Sigmoid colon (tissue), 7 donors: ENCODE measurements around the gene KIRREL3. TPM values are rescaled to one million over a fixed set of nuclear protein-coding genes. Genes with fewer than 3 reads are reported as not detected.

Experiments used
- DNase-seq: peaks from one replicate; pipeline ENCODE4 v3.0.0-alpha.2; 2019
- H3K27ac ChIP-seq, 4 donors: fragments of 200-600 bp; sonication (generic); one replicate each; pipeline ENCODE4 v1.5.1; 2016 to 2019; ENCODE audit warnings: mild to moderate bottlenecking in 1 of 4
- H3K27me3 ChIP-seq, 3 donors: fragments of 200-600 bp; sonication (generic); one replicate each; pipeline ENCODE4 v1.5.1; 2019; ENCODE audit warnings: mild to moderate bottlenecking in 1 of 3
- H3K36me3 ChIP-seq, 4 donors: fragments of 200-600 bp; sonication (generic); one replicate each; pipeline ENCODE4 v1.5.1; 2016 to 2019
- H3K4me1 ChIP-seq, 4 donors: fragments of 200-600 bp; sonication (generic); one replicate each; pipeline ENCODE4 v1.5.1; 2017 to 2019
- H3K4me3 ChIP-seq, 4 donors: fragments of 200-600 bp; sonication (generic); one replicate each; pipeline ENCODE4 v1.5.1; 2017 to 2019; ENCODE audit warnings: mild to moderate bottlenecking in 2 of 4, moderate library complexity in 1 of 4
- H3K9me3 ChIP-seq, 4 donors: fragments of 200-600 bp in 3 of 4; sonication (generic) in 3 of 4; one replicate each; pipeline versions ENCODE4 v1.5.1 to v1.6.1; 2013 to 2019
- CTCF ChIP-seq, 4 experiments: fragments of 450-650 bp in 3 of 4; fragments of 200-600 bp in 1 of 4; IDR thresholded peaks; one replicate each; pipeline ENCODE4 v1.5.1; 2016 to 2019; ENCODE audit warnings: antibody characterized with exemption in 4 of 4, mild to moderate bottlenecking in 3 of 4, moderate library complexity in 2 of 4
- EP300 ChIP-seq, 4 donors: sonication (generic); formaldehyde crosslinking; IDR thresholded peaks; one replicate each; pipeline ENCODE4 v1.6.1; 2017; ENCODE audit warnings: antibody characterized with exemption in 4 of 4
- POLR2A ChIP-seq, 2 donors: fragments of 450-650 bp; IDR thresholded peaks; one replicate each; pipeline ENCODE4 v1.6.1; 2016; ENCODE audit warnings: antibody characterized with exemption in 2 of 2, mild to moderate bottlenecking in 2 of 2, moderate library complexity in 2 of 2
- POLR2AphosphoS5 ChIP-seq, 4 donors: sonication (generic); formaldehyde crosslinking; IDR thresholded peaks; one replicate each; pipeline ENCODE4 v1.6.1; 2017; ENCODE audit warnings: antibody characterized with exemption in 4 of 4
- WGBS, 2 donors: extraction: QIAGEN DNeasy Blood & Tissue Kit; methylation state at CpG; one replicate each; pipeline ENCODE4 v1.1.7; 2013; 5-methylcytosine and 5-hydroxymethylcytosine counted together
- intact Hi-C: fragments of 100-400 bp; cut with DNase I; formaldehyde crosslinking; loops from one replicate; pipeline ENCODE4 v1.15.1; 2023
- polyA plus RNA-seq, 3 donors: library from polyadenylated mRNA; stranded (reverse); fragments of 200-250 nt; gene quantifications; one replicate each; pipeline ENCODE4 v1.2.3, GENCODE V29; 2013
- total RNA-seq, 4 donors: library from RNA; depleted of rRNA; stranded (reverse); fragments of >200 nt; gene quantifications; one replicate each; pipeline ENCODE4 v1.1.0, GENCODE V29; 2016
- donor health status: healthy with polysubstance abuse.
- donor health status: Bipolar disorder and iron deficiency.
- donor health status: healthy.

Gene KIRREL3
- total and polyA plus RNA-seq, 7 donors, result under 0.01 to 3.3 (median 1.0) TPM

- 66 to 74% methylated on average over 4 of the region's 4 CpGs for WGBS, 2 donors
- Histone ChIP-seq H3K4me1 (no peaks in the 10 kb centered on the region), H3K4me3 (no peak overlapping the region), H3K36me3 (no peaks in the 10 kb centered on the region), H3K9me3 (no peaks in the 10 kb centered on the region), H3K27me3 (peaks cover 0 to 11% (median 0%) of the 10 kb centered on the region in 3 donors), H3K27ac (no peak overlapping the region)
- DNase-seq, result peak; percentile 35
- intact Hi-C loops, result no loop called here
- TF ChIP-seq EP300 (IDR thresholded peaks at IDR 0.05) (no peak), POLR2A (IDR thresholded peaks at IDR 0.05) (no peak), CTCF (IDR thresholded peaks at IDR 0.05) (no peak), POLR2AphosphoS5 (IDR thresholded peaks at IDR 0.05) (no peak)
These were observed 476.9 kb downstream of the KIRREL3 start for GRCh38 chr11:126523441-126524205.

GRCh38 chr11:126522606-126523005, 478.0 kb downstream of the KIRREL3 start:
- Histone ChIP-seq H3K27me3 (peaks cover 0 to 11% (median 0%) of the 10 kb centered on the region in 3 donors), H3K27ac (no peak overlapping the region), H3K36me3 (no peaks in the 10 kb centered on the region), H3K9me3 (no peaks in the 10 kb centered on the region), H3K4me1 (no peaks in the 10 kb centered on the region), H3K4me3 (no peak overlapping the region)
- no peak for TF ChIP-seq POLR2AphosphoS5 (IDR thresholded peaks at IDR 0.05)
- no peak for TF ChIP-seq CTCF (IDR thresholded peaks at IDR 0.05)
- no peak for TF ChIP-seq POLR2A (IDR thresholded peaks at IDR 0.05)
- TF ChIP-seq EP300 (IDR thresholded peaks at IDR 0.05), result no peak
- WGBS, 2 donors, result 71 to 78% methylated on average over 7 of the region's 7 CpGs
- intact Hi-C loops, result no loop called here
- DNase-seq, result peak; percentile 34

- Histone ChIP-seq H3K27ac (no peak overlapping the region), H3K27me3 (peaks cover 0 to 11% (median 0%) of the 10 kb centered on the region in 3 donors), H3K9me3 (no peaks in the 10 kb centered on the region), H3K4me1 (no peaks in the 10 kb centered on the region), H3K4me3 (no peak overlapping the region), H3K36me3 (no peaks in the 10 kb centered on the region)
- intact Hi-C loops, result no loop called here
- 89 to 90% methylated on average over 4 of the region's 4 CpGs for WGBS, 2 donors
- peak; percentile 12 for DNase-seq
- TF ChIP-seq EP300 (IDR thresholded peaks at IDR 0.05), result no peak
- TF ChIP-seq POLR2A (IDR thresholded peaks at IDR 0.05), result no peak
These were observed 478.4 kb downstream of the KIRREL3 start for GRCh38 chr11:126522152-126522551.

GRCh38 chr11:126521196-126521595, 479.4 kb downstream of the KIRREL3 start:
- no peak overlapping the region for H3K4me3 ChIP-seq
- intact Hi-C loops, result no loop called here
- H3K36me3 ChIP-seq, result no peaks in the 10 kb centered on the region
- TF ChIP-seq CTCF (IDR thresholded peaks at IDR 0.05) (no peak), POLR2A (IDR thresholded peaks at IDR 0.05) (no peak), POLR2AphosphoS5 (IDR thresholded peaks at IDR 0.05) (no peak), EP300 (IDR thresholded peaks at IDR 0.05) (no peak)
- H3K9me3 ChIP-seq, result no peaks in the 10 kb centered on the region
- peaks cover 0 to 6% (median 0%) of the 10 kb centered on the region in 3 donors for H3K27me3 ChIP-seq
- 95 to 96% methylated on average over 11 of the region's 11 CpGs for WGBS, 2 donors
- DNase-seq, result peak; percentile 37
- H3K4me1 ChIP-seq, result no peaks in the 10 kb centered on the region
- H3K27ac ChIP-seq, result no peak overlapping the region

- Histone ChIP-seq H3K9me3 (no peaks in the 10 kb centered on the region), H3K27me3 (peaks cover 0 to 6% (median 0%) of the 10 kb centered on the region in 3 donors), H3K27ac (no peak overlapping the region), H3K36me3 (no peaks in the 10 kb centered on the region), H3K4me1 (no peaks in the 10 kb centered on the region), H3K4me3 (no peak overlapping the region)
- 76 to 82% methylated on average over 25 of the region's 25 CpGs for WGBS, 2 donors
- intact Hi-C loops, result no loop called here
- DNase-seq, result peak; percentile 60
- no peak for TF ChIP-seq CTCF (IDR thresholded peaks at IDR 0.05)
- no peak for TF ChIP-seq POLR2A (IDR thresholded peaks at IDR 0.05)
- no peak for TF ChIP-seq POLR2AphosphoS5 (IDR thresholded peaks at IDR 0.05)
- TF ChIP-seq EP300 (IDR thresholded peaks at IDR 0.05), result no peak
These were observed 480.5 kb downstream of the KIRREL3 start for GRCh38 chr11:126519764-126520734.
